Cardiac muscle cell (in vitro differentiated cells and primary cell): ENCODE results near the gene NEDD4L. TPM values are rescaled to one million over a fixed set of nuclear protein-coding genes. Genes with fewer than 3 reads are reported as not detected.
A peak's percentile ranks its signal among the peaks of the same experiment; 100 is the strongest.

Experiments used
- DNase-seq, 2 donors: peaks; one replicate each; pipeline versions ENCODE4 v3.0.0 to v3.0.0-alpha.2; 2010 to 2017; ENCODE audit warnings: low read depth in 1 of 2, low spot score in 1 of 2
- H3K27ac ChIP-seq: fragments of 200-600 bp; sonication (generic); 2 replicates; pipeline ENCODE4 v1.5.1; 2016
- H3K27me3 ChIP-seq: fragments of 200-600 bp; sonication (generic); 2 replicates; pipeline ENCODE4 v1.6.0; 2016; ENCODE audit warnings: control low read depth
- H3K36me3 ChIP-seq: fragments of 200-600 bp; sonication (generic); 2 replicates; pipeline ENCODE4 v1.5.1; 2016; ENCODE audit warnings: control low read depth
- H3K4me1 ChIP-seq: fragments of 200-600 bp; sonication (generic); 2 replicates; pipeline ENCODE4 v1.8.1; 2017; ENCODE audit warnings: low read depth, mild to moderate bottlenecking, mixed run types
- H3K4me3 ChIP-seq: fragments of 200-600 bp; sonication (generic); 2 replicates; pipeline ENCODE4 v1.5.1; 2016; ENCODE audit warnings: mild to moderate bottlenecking
- H3K9me3 ChIP-seq: fragments of 200-600 bp; sonication (generic); 2 replicates; pipeline ENCODE4 v1.5.1; 2017; ENCODE audit warnings: low read depth, mild to moderate bottlenecking, control low read depth
- polyA plus RNA-seq: library from polyadenylated mRNA; unstranded; fragments of >200 nt; fragmentation: Nextera tagmentation; extraction: Ambion mirVana; gene quantifications from 2 replicates; pipeline ENCODE4 v1.2.1, GENCODE V29; 2016
- total RNA-seq: library from RNA; depleted of rRNA; stranded (reverse); fragments of >200 nt; gene quantifications from 2 replicates; pipeline ENCODE4 v1.2.3, GENCODE V29; 2016
- TF ChIP-seq, protein P1 (sequence below): IDR thresholded peaks from 2 replicates; pipeline ENCODE4 v1.5.1; 2012; ENCODE audit warnings: low read depth, mild to moderate bottlenecking, low read length

The NEDD4L gene
- total and polyA plus RNA-seq, 2 experiments from 2014 or later = 30.8 to 40.5 TPM

DNA sequence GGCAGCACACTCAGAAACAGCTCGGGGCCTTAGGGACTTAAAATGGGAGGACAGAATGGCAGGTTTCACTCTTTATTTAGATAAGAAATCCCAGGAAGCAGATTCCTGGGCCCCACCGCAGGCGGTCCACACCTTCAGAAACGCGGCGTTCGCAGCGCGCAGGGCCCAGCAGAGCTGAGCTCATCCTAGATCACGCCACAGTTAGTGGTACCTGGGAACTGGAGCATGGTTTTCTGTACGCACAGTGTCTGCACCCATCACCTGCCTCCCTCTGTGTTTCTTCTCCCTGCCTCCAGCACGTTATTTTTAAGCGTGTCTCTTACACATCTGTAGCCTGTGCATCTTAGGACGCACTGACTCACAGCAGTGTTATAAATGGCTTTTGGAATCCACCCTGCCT, 342.8 kb downstream of the NEDD4L start:
- Histone ChIP-seq H3K36me3 (peaks cover 19% of the 10 kb centered on the region), H3K4me1 (peaks cover 4% of the 10 kb centered on the region), H3K9me3 (no peaks in the 10 kb centered on the region), H3K27me3 (no peaks in the 10 kb centered on the region), H3K4me3 (no peak overlapping the region), H3K27ac (no peak overlapping the region)
- TF ChIP-seq, protein P1, sequence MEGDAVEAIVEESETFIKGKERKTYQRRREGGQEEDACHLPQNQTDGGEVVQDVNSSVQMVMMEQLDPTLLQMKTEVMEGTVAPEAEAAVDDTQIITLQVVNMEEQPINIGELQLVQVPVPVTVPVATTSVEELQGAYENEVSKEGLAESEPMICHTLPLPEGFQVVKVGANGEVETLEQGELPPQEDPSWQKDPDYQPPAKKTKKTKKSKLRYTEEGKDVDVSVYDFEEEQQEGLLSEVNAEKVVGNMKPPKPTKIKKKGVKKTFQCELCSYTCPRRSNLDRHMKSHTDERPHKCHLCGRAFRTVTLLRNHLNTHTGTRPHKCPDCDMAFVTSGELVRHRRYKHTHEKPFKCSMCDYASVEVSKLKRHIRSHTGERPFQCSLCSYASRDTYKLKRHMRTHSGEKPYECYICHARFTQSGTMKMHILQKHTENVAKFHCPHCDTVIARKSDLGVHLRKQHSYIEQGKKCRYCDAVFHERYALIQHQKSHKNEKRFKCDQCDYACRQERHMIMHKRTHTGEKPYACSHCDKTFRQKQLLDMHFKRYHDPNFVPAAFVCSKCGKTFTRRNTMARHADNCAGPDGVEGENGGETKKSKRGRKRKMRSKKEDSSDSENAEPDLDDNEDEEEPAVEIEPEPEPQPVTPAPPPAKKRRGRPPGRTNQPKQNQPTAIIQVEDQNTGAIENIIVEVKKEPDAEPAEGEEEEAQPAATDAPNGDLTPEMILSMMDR = no peak
- DNase-seq = no peak

DNA sequence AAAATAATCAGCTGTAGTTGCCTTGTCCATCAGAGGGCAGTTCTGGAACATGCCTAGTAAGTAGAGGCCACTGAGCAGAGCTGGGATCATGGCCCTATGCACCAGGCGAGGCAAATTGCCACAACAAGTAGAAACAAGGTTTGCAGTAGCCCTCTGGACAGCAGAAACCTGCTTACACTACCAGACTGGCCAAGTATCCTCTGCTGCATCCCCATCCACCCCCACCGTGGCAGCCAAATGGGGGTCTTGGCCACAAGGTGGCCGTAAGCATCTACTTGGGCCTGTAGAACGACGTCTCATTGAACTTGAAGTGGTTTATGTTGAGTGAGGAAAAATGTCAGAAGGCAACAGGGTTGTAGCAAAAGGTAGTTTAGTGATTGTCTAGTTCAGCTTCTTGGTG, 343.7 kb downstream of the NEDD4L start:
- DNase-seq = no peak
- H3K27me3 ChIP-seq = no peaks in the 10 kb centered on the region
- H3K4me1 ChIP-seq = peaks cover 4% of the 10 kb centered on the region
- H3K27ac ChIP-seq = no peak overlapping the region
- H3K36me3 ChIP-seq = peaks cover 19% of the 10 kb centered on the region
- TF ChIP-seq, protein P1 = no peak
- H3K9me3 ChIP-seq = no peaks in the 10 kb centered on the region
- no peak overlapping the region for H3K4me3 ChIP-seq

DNA sequence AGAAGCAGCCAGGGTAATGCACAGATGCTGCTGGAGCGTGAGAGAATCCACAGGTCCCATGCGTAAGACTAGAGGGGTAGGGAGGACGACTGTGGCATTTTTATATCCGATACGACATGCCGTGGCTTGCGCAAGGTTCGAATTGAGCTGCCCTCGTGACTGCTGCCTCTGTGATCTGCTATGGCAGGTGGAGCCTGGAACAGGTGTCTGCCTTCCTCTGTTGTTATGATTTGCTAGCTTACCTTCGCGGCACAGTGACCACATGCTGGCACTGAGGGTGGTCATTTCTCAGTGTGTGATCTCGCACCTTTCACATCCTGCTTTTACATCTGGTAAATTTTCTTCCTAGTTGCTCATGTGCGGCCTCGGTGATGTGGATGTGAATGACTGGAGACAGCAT, 344.7 kb downstream of the NEDD4L start:
- no peak for DNase-seq
- H3K4me1 ChIP-seq = peaks cover 4% of the 10 kb centered on the region
- no peaks in the 10 kb centered on the region for H3K27me3 ChIP-seq
- TF ChIP-seq, protein P1 = no peak
- no peak overlapping the region for H3K4me3 ChIP-seq
- H3K27ac ChIP-seq = no peak overlapping the region
- H3K9me3 ChIP-seq = no peaks in the 10 kb centered on the region
- H3K36me3 ChIP-seq = peaks cover 19% of the 10 kb centered on the region

DNA sequence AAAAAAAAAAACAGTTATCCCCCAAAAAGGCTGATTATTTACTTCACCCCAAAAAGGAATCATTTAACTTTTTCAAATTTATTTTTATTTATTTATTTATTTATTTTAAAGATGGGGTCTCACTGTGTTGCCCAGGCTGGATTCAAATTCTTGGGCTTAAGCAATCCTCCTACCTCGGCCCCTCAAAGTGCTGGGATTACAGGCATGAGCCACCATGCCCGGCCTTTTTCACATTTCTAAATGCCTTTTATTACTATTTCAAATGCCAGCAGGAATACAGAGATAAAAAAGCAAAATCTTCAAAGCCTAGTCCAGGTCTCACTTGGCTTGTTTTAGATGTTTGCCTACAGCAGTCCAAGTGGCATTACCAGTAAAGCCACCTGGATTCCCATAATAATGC, 345.7 kb downstream of the NEDD4L start:
- no peak overlapping the region for H3K27ac ChIP-seq
- no peak for DNase-seq
- peaks cover 19% of the 10 kb centered on the region for H3K36me3 ChIP-seq
- H3K4me1 ChIP-seq = peaks cover 4% of the 10 kb centered on the region
- H3K9me3 ChIP-seq = no peaks in the 10 kb centered on the region
- TF ChIP-seq, protein P1 = no peak
- no peak overlapping the region for H3K4me3 ChIP-seq
- H3K27me3 ChIP-seq = no peaks in the 10 kb centered on the region

DNA sequence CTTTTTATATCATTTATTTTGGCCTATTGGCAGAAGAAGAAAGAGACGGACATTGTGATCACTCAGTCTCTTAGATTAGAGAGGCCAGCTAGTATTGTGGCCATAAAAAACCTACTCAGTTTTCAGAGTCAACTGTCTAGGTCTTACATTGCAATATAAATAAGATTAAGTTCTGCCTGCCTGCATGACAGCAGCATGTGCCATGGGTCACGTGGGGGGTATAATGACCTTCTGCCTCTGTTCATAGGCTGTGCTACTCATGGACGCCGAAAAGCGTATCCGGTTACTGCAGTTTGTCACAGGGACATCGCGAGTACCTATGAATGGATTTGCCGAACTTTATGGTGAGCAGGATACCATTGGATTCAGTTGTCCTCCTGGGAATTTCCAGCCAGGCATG, 346.4 kb downstream of the NEDD4L start:
- Histone ChIP-seq H3K9me3 (no peaks in the 10 kb centered on the region), H3K27ac (peak overlapping the region; percentile 12), H3K36me3 (peaks cover 18% of the 10 kb centered on the region), H3K4me3 (no peak overlapping the region), H3K4me1 (peaks cover 4% of the 10 kb centered on the region), H3K27me3 (no peaks in the 10 kb centered on the region)
- TF ChIP-seq, protein P1 = no peak
- DNase-seq = no peak

DNA sequence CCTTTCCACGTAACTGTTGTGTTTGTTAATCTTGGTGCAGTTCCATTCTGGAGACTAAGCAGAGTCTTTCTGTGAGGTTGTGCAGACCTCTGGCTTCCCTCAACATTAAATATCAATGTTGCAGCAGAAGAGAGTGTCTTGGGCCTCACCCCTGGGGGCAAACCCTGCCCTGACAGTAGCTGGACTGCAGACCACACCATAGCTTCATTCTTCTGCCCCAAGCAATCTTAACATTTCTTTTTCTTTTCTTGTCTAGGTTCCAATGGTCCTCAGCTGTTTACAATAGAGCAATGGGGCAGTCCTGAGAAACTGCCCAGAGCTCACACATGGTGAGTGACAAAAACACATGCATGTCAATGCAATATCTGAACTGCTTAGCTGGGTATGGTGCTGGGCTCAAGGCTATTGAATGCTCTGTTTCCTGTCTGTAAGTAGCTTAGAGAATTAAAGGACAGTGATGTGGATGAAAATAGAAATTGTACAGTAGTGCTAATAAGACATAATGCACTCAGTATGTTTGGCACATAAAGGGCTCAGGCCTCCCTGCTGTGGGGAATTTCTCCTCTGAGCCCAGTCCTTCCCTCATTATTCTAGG, 347.3 kb downstream of the NEDD4L start:
- DNase-seq = no peak
- Histone ChIP-seq H3K27me3 (no peaks in the 10 kb centered on the region), H3K36me3 (peaks cover 16% of the 10 kb centered on the region), H3K27ac (no peak overlapping the region), H3K9me3 (no peaks in the 10 kb centered on the region), H3K4me3 (no peak overlapping the region), H3K4me1 (peaks cover 4% of the 10 kb centered on the region)
- TF ChIP-seq, protein P1 = no peak
